Activated T-cell treated with anti-CD3 and anti-CD28 coated beads for 4 hours (primary cell): ENCODE results near the gene GAS6.
"Not testable (repeated sequence)": the region's sequence is repeated elsewhere in the genome, so short reads cannot be mapped to it uniquely, and the experiment has no call there.

Experiments used
- DNase-seq: peaks from one replicate; pipeline ENCODE4 v3.0.0-alpha.2; 2020

GAS6 gene

GRCh38 chr13:113886561-113887112 is 22.8 kb upstream of the GAS6 start:
- DNase-seq = no peak

GRCh38 chr13:113884821-113885220 is 20.9 kb upstream of the GAS6 start:
- no peak for DNase-seq

- DNase-seq = no peak
These were observed 20.3 kb upstream of the GAS6 start for GRCh38 chr13:113883921-113884804.

GRCh38 chr13:113883314-113883811 is 19.5 kb upstream of the GAS6 start:
- no peak for DNase-seq

GRCh38 chr13:113882716-113883115 is 18.8 kb upstream of the GAS6 start:
- no peak for DNase-seq

- DNase-seq = no peak
These were observed 18.4 kb upstream of the GAS6 start for GRCh38 chr13:113882267-113882630.

- no peak for DNase-seq
These were observed 17.9 kb upstream of the GAS6 start for GRCh38 chr13:113881614-113882266.

GRCh38 chr13:113880651-113881611 is 17.1 kb upstream of the GAS6 start:
- no peak for DNase-seq

- no peak for DNase-seq
These were observed 15.9 kb upstream of the GAS6 start for GRCh38 chr13:113879494-113880360.

- no peak for DNase-seq
These were observed 15.1 kb upstream of the GAS6 start for GRCh38 chr13:113879017-113879416.

- no peak for DNase-seq
These were observed 13.5 kb upstream of the GAS6 start for GRCh38 chr13:113877149-113877990.

GRCh38 chr13:113876346-113877148 is 12.7 kb upstream of the GAS6 start:
- no peak for DNase-seq

- DNase-seq = no peak
These were observed 12.0 kb upstream of the GAS6 start for GRCh38 chr13:113875837-113876281.

GRCh38 chr13:113875429-113875815 is 11.5 kb upstream of the GAS6 start:
- no peak for DNase-seq

- no peak for DNase-seq
These were observed 10.9 kb upstream of the GAS6 start for GRCh38 chr13:113874579-113875428.

GRCh38 chr13:113874177-113874576 is 10.3 kb upstream of the GAS6 start:
- no peak for DNase-seq

- no peak for DNase-seq
These were observed 5.4 kb upstream of the GAS6 start for GRCh38 chr13:113869263-113869662.

GRCh38 chr13:113867913-113868312 is 4.0 kb upstream of the GAS6 start:
- not testable (repeated sequence) for DNase-seq

- no peak for DNase-seq
These were observed 1.6 kb upstream of the GAS6 start for GRCh38 chr13:113865427-113865826.
